Activated CD8-positive, alpha-beta memory T cell treated with anti-CD3 and anti-CD28 coated beads, Interleukin-2, amount 10 ng/mL, durations not matched to agents 7 days and 5 days (primary cell): ENCODE measurements around the gene LILRB1. TPM values are rescaled to one million over a fixed set of nuclear protein-coding genes. Genes with fewer than 3 reads are reported as not detected.
"Not testable (repeated sequence)": the region's sequence is repeated elsewhere in the genome, so short reads cannot be mapped to it uniquely, and the experiment has no call there.

Experiments used
- ATAC-seq: fragments of 150-1000 bp; cut with Tn5 transposase; one replicate; pipeline ENCODE4 v1.10.0; 2021; ENCODE audit warnings: moderate library complexity
- CTCF ChIA-PET: fragments of 350-600 bp; sonication (Branson Sonifier 250); formaldehyde crosslinking; loops from one replicate; lab custom pipeline; 2021; ENCODE audit warnings: antibody characterized with exemption; lab: Charles Lee
- DNase-seq: peaks from one replicate; pipeline ENCODE4 v3.0.0-alpha.2; 2020
- H3K27ac Mint-ChIP-seq: one replicate; pipeline ENCODE4 v1.8.0; 2021; ENCODE audit warnings: mild to moderate bottlenecking, mixed read lengths
- H3K27me3 Mint-ChIP-seq: one replicate; pipeline ENCODE4 v1.8.0; 2021; ENCODE audit warnings: mixed read lengths
- H3K36me3 Mint-ChIP-seq: one replicate; pipeline ENCODE4 v1.8.0; 2021; ENCODE audit warnings: mild to moderate bottlenecking, mixed read lengths
- H3K4me1 Mint-ChIP-seq: one replicate; pipeline ENCODE4 v1.8.0; 2021; ENCODE audit warnings: mixed read lengths
- H3K4me3 Mint-ChIP-seq: one replicate; pipeline ENCODE4 v1.8.0; 2021; ENCODE audit warnings: mild to moderate bottlenecking, moderate library complexity, mixed read lengths
- H3K9me3 Mint-ChIP-seq: one replicate; pipeline ENCODE4 v1.8.0; 2022; ENCODE audit warnings: low read depth, mixed read lengths
- total RNA-seq, 2 experiments: library from RNA; stranded (reverse); gene quantifications; one replicate each; pipeline ENCODE4 v1.2.3, GENCODE V29; 2021

Gene LILRB1
- total RNA-seq, 2 experiments from 2014 or later: 3.0 to 4.0 TPM

GRCh38 chr19:54609356-54609791 is 20.9 kb upstream of the LILRB1 start:
- Mint-ChIP-seq H3K27ac (no peak overlapping the region), H3K9me3 (no peaks in the 10 kb centered on the region), H3K36me3 (no peaks in the 10 kb centered on the region), H3K4me3 (no peak overlapping the region), H3K4me1 (no peaks in the 10 kb centered on the region), H3K27me3 (peaks cover 3% of the 10 kb centered on the region)
- CTCF ChIA-PET: no interaction called here
- ATAC-seq (no peak), DNase-seq (no peak)

GRCh38 chr19:54612428-54612827 is 17.9 kb upstream of the LILRB1 start:
- Mint-ChIP-seq H3K9me3 (no peaks in the 10 kb centered on the region), H3K4me3 (no peak overlapping the region), H3K27me3 (peaks cover 10% of the 10 kb centered on the region), H3K27ac (no peak overlapping the region), H3K36me3 (no peaks in the 10 kb centered on the region), H3K4me1 (peaks cover 10% of the 10 kb centered on the region)
- DNase-seq (no peak), ATAC-seq (no peak)
- CTCF ChIA-PET: no interaction called here

- Mint-ChIP-seq H3K27ac (no peak overlapping the region), H3K4me1 (peaks cover 10% of the 10 kb centered on the region), H3K9me3 (no peaks in the 10 kb centered on the region), H3K4me3 (no peak overlapping the region), H3K36me3 (no peaks in the 10 kb centered on the region), H3K27me3 (peaks cover 10% of the 10 kb centered on the region)
- DNase-seq (no peak), ATAC-seq (no peak)
- CTCF ChIA-PET: interaction anchor here (0.6 kb wide), 1 partner anchor 351 kb away, joined by 4 read pairs; no protein-coding TSS in a partner anchor
These were observed 15.6 kb upstream of the LILRB1 start for GRCh38 chr19:54614726-54615125.

GRCh38 chr19:54616057-54616456 is 14.2 kb upstream of the LILRB1 start:
- peaks cover 10% of the 10 kb centered on the region for H3K27me3 Mint-ChIP-seq

GRCh38 chr19:54616821-54617560 is 13.3 kb upstream of the LILRB1 start:
- Mint-ChIP-seq H3K4me3 (peak overlapping the region; percentile 32), H3K27ac (no peak overlapping the region), H3K9me3 (no peaks in the 10 kb centered on the region), H3K36me3 (no peaks in the 10 kb centered on the region), H3K4me1 (peaks cover 10% of the 10 kb centered on the region), H3K27me3 (peaks cover 20% of the 10 kb centered on the region)
- CTCF ChIA-PET: interaction anchor here (0.6 to 0.8 kb wide), 3 partner anchors 36 to 350 kb away, joined by 3 read pairs; no protein-coding TSS in a partner anchor
- ATAC-seq (no peak), DNase-seq (no peak)

More at GRCh38 chr19:54616057-54616456, 14.2 kb upstream of the LILRB1 start:
- H3K36me3 Mint-ChIP-seq: no peaks in the 10 kb centered on the region
- CTCF ChIA-PET: no interaction called here
- H3K9me3 Mint-ChIP-seq: no peaks in the 10 kb centered on the region
- ATAC-seq (no peak), DNase-seq (no peak)
- peaks cover 10% of the 10 kb centered on the region for H3K4me1 Mint-ChIP-seq
- no peak overlapping the region for H3K27ac Mint-ChIP-seq
- no peak overlapping the region for H3K4me3 Mint-ChIP-seq

GRCh38 chr19:54620464-54620863 is 9.8 kb upstream of the LILRB1 start:
- ATAC-seq (no peak), DNase-seq (no peak)
- Mint-ChIP-seq H3K36me3 (no peaks in the 10 kb centered on the region), H3K4me3 (no peak overlapping the region), H3K27ac (no peak overlapping the region), H3K27me3 (peaks cover 21% of the 10 kb centered on the region), H3K4me1 (peaks cover 10% of the 10 kb centered on the region), H3K9me3 (no peaks in the 10 kb centered on the region)
- CTCF ChIA-PET: no interaction called here

GRCh38 chr19:54622431-54622830 is 7.9 kb upstream of the LILRB1 start:
- Mint-ChIP-seq H3K27ac (peak overlapping the region; percentile 3), H3K9me3 (no peaks in the 10 kb centered on the region), H3K4me1 (no peaks in the 10 kb centered on the region), H3K4me3 (peak overlapping the region; percentile 1), H3K27me3 (peaks cover 20% of the 10 kb centered on the region), H3K36me3 (no peaks in the 10 kb centered on the region)
- no peak for ATAC-seq
- DNase-seq: no peak
- CTCF ChIA-PET: no interaction called here

- H3K4me3 Mint-ChIP-seq, H3K9me3 Mint-ChIP-seq, CTCF ChIA-PET, H3K27ac Mint-ChIP-seq, H3K4me1 Mint-ChIP-seq, H3K36me3 Mint-ChIP-seq, DNase-seq: not testable (repeated sequence)
- ATAC-seq: peak; percentile 16
- H3K27me3 Mint-ChIP-seq: peaks cover 27% of the 10 kb centered on the region
These were observed 6.0 kb upstream of the LILRB1 start for GRCh38 chr19:54624234-54624633.

- H3K4me1 Mint-ChIP-seq, H3K4me3 Mint-ChIP-seq, ATAC-seq, H3K9me3 Mint-ChIP-seq, CTCF ChIA-PET, H3K36me3 Mint-ChIP-seq, DNase-seq, H3K27ac Mint-ChIP-seq: not testable (repeated sequence)
- H3K27me3 Mint-ChIP-seq: peaks cover 32% of the 10 kb centered on the region
These were observed 5.2 kb upstream of the LILRB1 start for GRCh38 chr19:54624934-54625730.

GRCh38 chr19:54626757-54627156 is 3.5 kb upstream of the LILRB1 start:
- ATAC-seq: no peak
- H3K9me3 Mint-ChIP-seq: no peaks in the 10 kb centered on the region
- no peaks in the 10 kb centered on the region for H3K36me3 Mint-ChIP-seq
- peaks cover 28% of the 10 kb centered on the region for H3K27me3 Mint-ChIP-seq
- H3K4me1 Mint-ChIP-seq: no peaks in the 10 kb centered on the region
- no peak for DNase-seq
- H3K27ac Mint-ChIP-seq: no peak overlapping the region
- CTCF ChIA-PET: no interaction called here
- no peak overlapping the region for H3K4me3 Mint-ChIP-seq

- CTCF ChIA-PET, H3K27ac Mint-ChIP-seq, H3K4me3 Mint-ChIP-seq, H3K4me1 Mint-ChIP-seq, ATAC-seq, DNase-seq, H3K9me3 Mint-ChIP-seq, H3K36me3 Mint-ChIP-seq: not testable (repeated sequence)
- peaks cover 25% of the 10 kb centered on the region for H3K27me3 Mint-ChIP-seq
These were observed 2.4 kb upstream of the LILRB1 start for GRCh38 chr19:54627912-54628311.

GRCh38 chr19:54630782-54631181 is 498 bp downstream of the LILRB1 start:
- Mint-ChIP-seq H3K27me3 (peaks cover 18% of the 10 kb centered on the region), H3K36me3 (no peaks in the 10 kb centered on the region), H3K9me3 (no peaks in the 10 kb centered on the region), H3K4me1 (no peaks in the 10 kb centered on the region), H3K4me3 (no peak overlapping the region), H3K27ac (no peak overlapping the region)
- CTCF ChIA-PET: no interaction called here
- ATAC-seq: no peak
- DNase-seq: no peak

- H3K9me3 Mint-ChIP-seq, ATAC-seq, H3K4me1 Mint-ChIP-seq, DNase-seq, CTCF ChIA-PET, H3K36me3 Mint-ChIP-seq, H3K4me3 Mint-ChIP-seq, H3K27ac Mint-ChIP-seq: not testable (repeated sequence)
- peaks cover 16% of the 10 kb centered on the region for H3K27me3 Mint-ChIP-seq
These were observed 1.4 kb downstream of the LILRB1 start for GRCh38 chr19:54631489-54632337.
